A549 (cell line): ENCODE measurements around the gene CD36. TPM values are rescaled to one million over a fixed set of nuclear protein-coding genes. Genes with fewer than 3 reads are reported as not detected.

Experiments used
- ATAC-seq, 2 experiments: fragments of 200-7000 bp in 1 of 2; fragments of >200 bp in 1 of 2; cut with Nextera tagmentation in 1 of 2; cut with Tn5 transposase in 1 of 2; 3 replicates each; pipeline versions ENCODE4 v1.8.0 to v1.9.1; 2018 to 2020; ENCODE audit warnings: mild to moderate bottlenecking in 1 of 2, moderate library complexity in 1 of 2
- CTCF ChIA-PET: fragments of 300-600 bp; sonication (Branson Sonifier 250); formaldehyde crosslinking; extraction: SDS; loops from one replicate; lab custom pipeline; 2021; ENCODE audit warnings: antibody characterized with exemption, inconsistent platforms; lab: Yijun Ruan, JAX
- POLR2A ChIA-PET: fragments of 350-600 bp; formaldehyde crosslinking; extraction: SDS; loops from one replicate; lab custom pipeline; 2021; ENCODE audit warnings: antibody characterized with exemption, inconsistent platforms; lab: Yijun Ruan, JAX
- DNase-seq, 2 experiments: peaks; one replicate each; pipeline versions ENCODE4 v3.0.0 to v3.0.0-alpha.2; 2011 to 2016; ENCODE audit warnings: low read depth in 1 of 2, low spot score in 1 of 2
- FAIRE-seq: peaks from 2 replicates; lab custom pipeline; 2011; peaks lifted over from hg19 to GRCh38; lab: Jason Lieb, UNC
- H3K27ac ChIP-seq, 2 experiments: fragments of >200 bp; sonication (Bioruptor Twin); formaldehyde crosslinking; 3 replicates each; pipeline ENCODE4 v1.5.1; 2016 to 2017
- H3K4me1 ChIP-seq: fragments of >200 bp; sonication (Bioruptor Twin); formaldehyde crosslinking; 3 replicates; pipeline ENCODE4 v1.6.1; 2016
- H3K4me2 ChIP-seq: fragments of >200 bp; sonication (Bioruptor Twin); formaldehyde crosslinking; 3 replicates; pipeline ENCODE4 v1.6.1; 2016
- H3K4me3 ChIP-seq: fragments of >200 bp; sonication (Bioruptor Twin); formaldehyde crosslinking; 3 replicates; pipeline ENCODE4 v1.5.1; 2016
- H3K9me3 ChIP-seq: fragments of >200 bp; sonication (Bioruptor Twin); formaldehyde crosslinking; 3 replicates; pipeline ENCODE4 v1.6.1; 2016
- ATOH8 ChIP-seq: fragments of 250-450 bp; sonication (Bioruptor Pico); IDR thresholded peaks from 2 replicates; pipeline ENCODE4 v1.5.0; 2020; ENCODE audit warnings: low read depth, mild to moderate bottlenecking, moderate library complexity
- CTCF ChIP-seq: fragments of >200 bp; sonication (Bioruptor Twin); formaldehyde crosslinking; IDR thresholded peaks from 3 replicates; pipeline ENCODE4 v1.5.1; 2016
- FOSB ChIP-seq: fragments of 250-450 bp; sonication (Bioruptor Pico); IDR thresholded peaks from 2 replicates; pipeline ENCODE4 v1.5.0; 2020; ENCODE audit warnings: mild to moderate bottlenecking, moderate library complexity
- FOSL2 ChIP-seq, 2 experiments: fragments of 450-650 bp in 1 of 2; fragments of >200 bp in 1 of 2; sonication (Bioruptor Twin) in 1 of 2; formaldehyde crosslinking; IDR thresholded peaks; 2 replicates each; pipeline versions ENCODE4 v1.5.0 to v1.6.1; 2016 to 2020; ENCODE audit warnings: mild to moderate bottlenecking in 1 of 2, moderate library complexity in 1 of 2
- HEYL ChIP-seq: fragments of 250-450 bp; sonication (Bioruptor Pico); IDR thresholded peaks from 2 replicates; pipeline ENCODE4 v1.8.0; 2021; ENCODE audit warnings: mild to moderate bottlenecking, moderate library complexity
- MAFK ChIP-seq: fragments of 450-650 bp; IDR thresholded peaks from 2 replicates; pipeline ENCODE4 v1.6.1; 2014; ENCODE audit not compliant: partially characterized antibody
- MYC ChIP-seq: IDR thresholded peaks from 2 replicates; pipeline ENCODE4 v1.6.1; 2012; ENCODE audit warnings: mild to moderate bottlenecking, inconsistent platforms, low read length, improper control_type of control experiment, borderline replicate concordance
- RAD21 ChIP-seq, 2 experiments: fragments of >200 bp in 1 of 2; sonication (Bioruptor Twin) in 1 of 2; formaldehyde crosslinking in 1 of 2; IDR thresholded peaks in 1 of 2; conservative IDR thresholded peaks in 1 of 2; 2 replicates in 1 of 2; 3 replicates in 1 of 2; pipeline ENCODE4 v1.6.1; 2012 to 2018; ENCODE audit warnings: inconsistent platforms in 1 of 2
- RCOR1 ChIP-seq: fragments of 150-350 bp; IDR thresholded peaks from 2 replicates; pipeline ENCODE4 v1.6.1; 2014; ENCODE audit warnings: antibody characterized with exemption, low read length, low read depth
- SMC3 ChIP-seq: fragments of >200 bp; sonication (Bioruptor Twin); formaldehyde crosslinking; IDR thresholded peaks from 3 replicates; pipeline ENCODE4 v1.6.1; 2018; ENCODE audit warnings: inconsistent platforms
- SREBF2 ChIP-seq: fragments of 450-650 bp; IDR thresholded peaks from 2 replicates; pipeline ENCODE4 v1.6.1; 2014; ENCODE audit warnings: mild to moderate bottlenecking, moderate library complexity
- WGBS: methylation state at CpG from one replicate; pipeline ENCODE4 v1.1.6; 2017; ENCODE audit errors: missing lambda C conversion rate; 5-methylcytosine and 5-hydroxymethylcytosine counted together
- polyA plus RNA-seq, 4 experiments: library from polyadenylated mRNA; depleted of rRNA in 3 of 4; stranded (reverse); fragments of >200 nt; fragmentation: RNase III in 1 of 4; extraction: RNeasy Plus Mini Kit Qiagen cat#74134 plus additional on column Dnase treatment in 1 of 4; gene quantifications; 2 replicates in 3 of 4; 3 replicates in 1 of 4; pipeline ENCODE4 v1.2.3, GENCODE V29; 2011 to 2017
- TF ChIP-seq, protein P1 (sequence below): fragments of >200 bp; sonication (Bioruptor Twin); formaldehyde crosslinking; IDR thresholded peaks from 3 replicates; pipeline ENCODE4 v1.6.1; 2016

CD36 gene
- polyA plus RNA-seq, 2 of the 4 experiments (the other 2 are of a cell fraction): 0.12 to 0.37 TPM

DNA sequence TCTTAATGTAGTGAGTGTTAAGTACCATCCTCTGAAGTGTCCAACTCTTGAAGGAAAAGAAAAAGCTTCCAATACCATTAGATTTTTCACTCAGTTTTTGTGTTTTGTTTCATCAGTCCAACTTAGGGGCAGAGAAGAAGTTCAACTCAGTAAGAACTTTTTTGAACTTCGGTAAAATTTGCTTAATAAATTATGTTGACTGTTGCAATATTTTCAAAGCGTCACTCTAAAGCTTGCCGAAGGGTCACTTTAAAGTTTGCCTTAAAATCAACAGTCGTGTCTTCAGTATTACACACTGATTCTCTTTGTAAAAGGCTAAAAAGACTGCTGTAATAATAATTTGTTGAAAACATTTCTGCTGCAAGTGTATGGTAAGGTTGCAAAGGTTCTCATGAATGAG, 17.6 kb downstream of the CD36 start:
- POLR2A ChIA-PET: no interaction called here
- WGBS: 84% methylated on average over 4 of the region's 4 CpGs
- no peaks in the 10 kb centered on the region for H3K9me3 ChIP-seq
- TF ChIP-seq MAFK: peak; percentile 43
- no peak for TF ChIP-seq ATOH8 (CRISPR knock-in tag)
- TF ChIP-seq, all 56 proteins: peak for 1
- Histone ChIP-seq H3K4me1 (peaks cover 5% of the 10 kb centered on the region; the same call in 2 of the 3 replicates), H3K4me2 (no peak overlapping the region), H3K27ac (no peak overlapping the region), H3K4me3 (no peak overlapping the region)
- DNase-seq (no peak), FAIRE-seq (no peak), ATAC-seq (no peak)
- CTCF ChIA-PET: interaction anchor here (1.1 to 1.9 kb wide), 2 partner anchors 21 to 228 kb away, joined by 3 to 13 read pairs; no protein-coding TSS in a partner anchor

GRCh38 chr7:80659120-80660055, 20.9 kb downstream of the CD36 start:
- peak; percentile 47 to 60; a peak in 2 of 6 replicates for ATAC-seq
- peak; percentile 76 for TF ChIP-seq CTCF
- TF ChIP-seq FOSB (CRISPR knock-in tag): no peak
- TF ChIP-seq RAD21 (conservative IDR thresholded peaks at IDR 0.05 in 1 of 2, IDR thresholded peaks at IDR 0.05 in 1 of 2): peak; percentile 78 to 87
- peak; percentile 90 for TF ChIP-seq SMC3
- POLR2A ChIA-PET: no interaction called here
- no peaks in the 10 kb centered on the region for H3K9me3 ChIP-seq
- 3% methylated on average over 3 of the region's 3 CpGs for WGBS
- H3K4me1 ChIP-seq: peaks cover 5% of the 10 kb centered on the region; the same call in 2 of the 3 replicates
- no peak overlapping the region for H3K4me2 ChIP-seq
- DNase-seq: peak; percentile 26 to 30
- peak overlapping the region; percentile 19 to 42; a peak in 2 of 6 replicates for H3K27ac ChIP-seq
- H3K4me3 ChIP-seq: no peak overlapping the region
- FAIRE-seq: peak; percentile 98
- CTCF ChIA-PET: interaction anchor here (0.5 to 1.7 kb wide), 12 partner anchors 11 to 540 kb away, joined by 3 to 22 read pairs (median 3); no protein-coding TSS in a partner anchor

GRCh38 chr7:80660939-80661338, 22.5 kb downstream of the CD36 start:
- H3K27ac ChIP-seq: no peak overlapping the region
- H3K4me2 ChIP-seq: no peak overlapping the region
- CTCF ChIA-PET: interaction anchor here (5.2 kb wide), 1 partner anchor 233 kb away, joined by 44 read pairs; no protein-coding TSS in a partner anchor
- DNase-seq: no peak
- ATAC-seq: no peak
- H3K4me1 ChIP-seq: peaks cover 11% of the 10 kb centered on the region
- TF ChIP-seq, protein P1, sequence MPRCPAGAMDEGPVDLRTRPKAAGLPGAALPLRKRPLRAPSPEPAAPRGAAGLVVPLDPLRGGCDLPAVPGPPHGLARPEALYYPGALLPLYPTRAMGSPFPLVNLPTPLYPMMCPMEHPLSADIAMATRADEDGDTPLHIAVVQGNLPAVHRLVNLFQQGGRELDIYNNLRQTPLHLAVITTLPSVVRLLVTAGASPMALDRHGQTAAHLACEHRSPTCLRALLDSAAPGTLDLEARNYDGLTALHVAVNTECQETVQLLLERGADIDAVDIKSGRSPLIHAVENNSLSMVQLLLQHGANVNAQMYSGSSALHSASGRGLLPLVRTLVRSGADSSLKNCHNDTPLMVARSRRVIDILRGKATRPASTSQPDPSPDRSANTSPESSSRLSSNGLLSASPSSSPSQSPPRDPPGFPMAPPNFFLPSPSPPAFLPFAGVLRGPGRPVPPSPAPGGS: no peak
- TF ChIP-seq MYC (no peak), FOSL2 (IDR thresholded peaks at IDR 0.05) (no peak), FOSL2 (CRISPR knock-in tag; IDR thresholded peaks at IDR 0.05) (no peak)
- 46% methylated on average over 4 of the region's 4 CpGs for WGBS
- FAIRE-seq: no peak
- POLR2A ChIA-PET: no interaction called here
- H3K4me3 ChIP-seq: no peak overlapping the region
- no peaks in the 10 kb centered on the region for H3K9me3 ChIP-seq

DNA sequence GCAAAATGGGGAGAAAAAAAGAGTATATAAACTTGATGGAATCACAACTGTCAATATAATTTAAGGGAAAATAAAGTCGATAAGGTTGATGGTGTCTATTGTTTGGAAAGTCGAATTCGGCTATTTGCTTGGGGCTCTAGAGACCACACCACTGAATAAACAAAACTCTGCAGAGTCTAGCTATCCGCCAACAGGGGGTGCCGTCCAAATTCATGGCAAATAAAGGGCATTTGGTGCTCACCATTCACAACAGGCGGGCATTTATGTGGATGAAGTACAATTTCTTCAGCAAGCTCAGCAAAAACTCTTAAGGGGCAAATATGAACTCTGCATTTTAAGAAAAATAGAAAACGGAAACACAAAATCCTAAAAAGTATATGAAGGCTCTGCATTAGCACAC, 23.3 kb downstream of the CD36 start:
- DNase-seq: peak in 1 of 2 experiments; percentile 13
- ChIA-PET CTCF (interaction anchor here (0.9 to 5.2 kb wide), 5 partner anchors 9 to 602 kb away, joined by 3 to 44 read pairs (median 4); no protein-coding TSS in a partner anchor), POLR2A (no interaction called here)
- Histone ChIP-seq H3K4me3 (no peak overlapping the region), H3K27ac (no peak overlapping the region), H3K4me1 (peaks cover 19% of the 10 kb centered on the region), H3K4me2 (no peak overlapping the region), H3K9me3 (no peaks in the 10 kb centered on the region)
- 86% methylated on average over 7 of the region's 7 CpGs for WGBS
- no peak for FAIRE-seq
- ATAC-seq: no peak
- TF ChIP-seq SREBF2 (no peak), RCOR1 (no peak), RAD21 (conservative IDR thresholded peaks at IDR 0.05 in 1 of 2, IDR thresholded peaks at IDR 0.05 in 1 of 2) (peak in 1 of 2 experiments; percentile 11; a peak in 1 of 5 replicates), CTCF (0 out of 3 replicates have a peak, but pooled peaks have one; percentile 13), HEYL (CRISPR knock-in tag) (no peak), MAFK (peak; percentile 38)
